Activated T-helper 17 cell treated with anti-CD3 and anti-CD28 coated beads, Interleukin-2, amount 50 U/mL, for 72 hours (primary cell): ENCODE results near the gene MACO1. TPM values are rescaled to one million over a fixed set of nuclear protein-coding genes. Genes with fewer than 3 reads are reported as not detected.
"Not testable (repeated sequence)": the region's sequence is repeated elsewhere in the genome, so short reads cannot be mapped to it uniquely, and the experiment has no call there.

Source experiments
- ATAC-seq: fragments of 150-1000 bp; cut with Tn5 transposase; replicated peaks from 2 replicates; pipeline ENCODE4 v1.10.0; 2021; ENCODE audit warnings: mild to moderate bottlenecking, moderate library complexity
- H3K27ac Mint-ChIP-seq: one replicate; pipeline ENCODE4 v1.8.0; 2022; ENCODE audit warnings: mixed read lengths
- H3K27me3 Mint-ChIP-seq: one replicate; pipeline ENCODE4 v1.8.0; 2022; ENCODE audit warnings: mixed read lengths
- H3K36me3 Mint-ChIP-seq: one replicate; pipeline ENCODE4 v1.8.0; 2022; ENCODE audit warnings: low read depth, mild to moderate bottlenecking, mixed read lengths
- H3K4me1 Mint-ChIP-seq: one replicate; pipeline ENCODE4 v1.8.0; 2022; ENCODE audit warnings: mixed read lengths
- H3K4me3 Mint-ChIP-seq: one replicate; pipeline ENCODE4 v1.8.0; 2022; ENCODE audit warnings: mild to moderate bottlenecking, mixed read lengths
- H3K9me3 Mint-ChIP-seq: one replicate; pipeline ENCODE4 v1.8.0; 2022; ENCODE audit warnings: mixed read lengths
- total RNA-seq, 2 donors: library from RNA; stranded (reverse); gene quantifications; one replicate each; pipeline ENCODE4 v1.2.3, GENCODE V29; 2022

Gene MACO1, protein sequence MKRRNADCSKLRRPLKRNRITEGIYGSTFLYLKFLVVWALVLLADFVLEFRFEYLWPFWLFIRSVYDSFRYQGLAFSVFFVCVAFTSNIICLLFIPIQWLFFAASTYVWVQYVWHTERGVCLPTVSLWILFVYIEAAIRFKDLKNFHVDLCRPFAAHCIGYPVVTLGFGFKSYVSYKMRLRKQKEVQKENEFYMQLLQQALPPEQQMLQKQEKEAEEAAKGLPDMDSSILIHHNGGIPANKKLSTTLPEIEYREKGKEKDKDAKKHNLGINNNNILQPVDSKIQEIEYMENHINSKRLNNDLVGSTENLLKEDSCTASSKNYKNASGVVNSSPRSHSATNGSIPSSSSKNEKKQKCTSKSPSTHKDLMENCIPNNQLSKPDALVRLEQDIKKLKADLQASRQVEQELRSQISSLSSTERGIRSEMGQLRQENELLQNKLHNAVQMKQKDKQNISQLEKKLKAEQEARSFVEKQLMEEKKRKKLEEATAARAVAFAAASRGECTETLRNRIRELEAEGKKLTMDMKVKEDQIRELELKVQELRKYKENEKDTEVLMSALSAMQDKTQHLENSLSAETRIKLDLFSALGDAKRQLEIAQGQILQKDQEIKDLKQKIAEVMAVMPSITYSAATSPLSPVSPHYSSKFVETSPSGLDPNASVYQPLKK
- total RNA-seq = 10 to 100 TPM; 12.4 to 18.8 TPM

DNA sequence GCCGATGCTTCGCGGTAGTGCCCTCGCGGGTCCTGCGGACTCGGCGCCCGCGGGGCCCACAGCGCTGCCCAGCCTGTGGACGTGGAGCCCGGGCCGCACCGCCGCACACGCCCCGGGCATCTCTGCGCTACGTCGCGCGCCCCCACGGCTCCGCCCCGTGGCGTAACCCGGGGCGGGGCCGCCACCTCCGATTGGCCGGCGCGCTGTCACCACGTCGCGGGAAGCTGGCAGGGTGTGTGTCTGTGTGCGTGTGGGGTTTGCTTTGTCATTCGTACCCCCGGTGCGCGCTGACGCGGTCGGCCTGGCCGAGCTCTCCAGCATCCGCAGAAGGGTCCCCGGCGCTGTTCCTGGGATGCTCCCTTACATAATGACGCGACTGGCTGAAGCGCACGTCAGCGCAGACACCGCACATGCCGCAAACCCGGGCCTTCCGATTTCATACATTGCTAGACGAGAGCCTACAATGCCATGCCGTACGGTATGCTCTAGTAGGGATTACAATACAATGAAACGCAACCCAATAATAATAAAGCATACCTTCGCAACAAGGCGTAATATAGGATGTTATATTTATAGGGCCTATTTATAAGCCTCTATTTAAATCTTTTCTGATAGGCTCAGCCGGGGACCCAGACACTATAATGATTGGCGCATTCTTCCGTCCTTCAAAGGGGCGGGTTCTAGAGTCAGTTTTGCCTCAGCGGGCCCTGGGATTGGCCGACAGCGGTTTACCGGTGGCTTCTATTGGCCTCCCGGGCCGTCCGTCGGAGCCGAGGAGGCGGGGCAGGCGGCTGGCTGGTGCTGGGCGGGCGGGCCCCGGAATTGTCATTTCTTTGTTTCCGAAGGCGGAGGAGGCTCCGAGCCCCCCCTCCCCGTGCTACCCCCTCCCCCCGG is at the start of gene MACO1:
TSS of gene MACO1 (plus strand) at position 825 of the 894 bp plus-strand sequence. CDS start 202 bp downstream, outside the sequence.
- Mint-ChIP-seq H3K4me3 (peak within 1 kb of the TSS; percentile 99), H3K36me3 (peaks cover 20% of the 10 kb centered on the region), H3K27ac (peak within 1 kb of the TSS; percentile 100), H3K27me3 (no peaks in the 10 kb centered on the region), H3K4me1 (peaks cover 21% of the 10 kb centered on the region), H3K9me3 (no peaks in the 10 kb centered on the region)
- peak; percentile 92 for ATAC-seq

GRCh38 chr1:25382543-25382942 is 48.2 kb upstream of the MACO1 start:
- H3K9me3 Mint-ChIP-seq, H3K36me3 Mint-ChIP-seq, H3K4me1 Mint-ChIP-seq, H3K27ac Mint-ChIP-seq, ATAC-seq, H3K4me3 Mint-ChIP-seq, H3K27me3 Mint-ChIP-seq: not testable (repeated sequence)

- H3K4me3 Mint-ChIP-seq, H3K36me3 Mint-ChIP-seq, H3K27me3 Mint-ChIP-seq, H3K9me3 Mint-ChIP-seq, H3K27ac Mint-ChIP-seq, H3K4me1 Mint-ChIP-seq: not testable (repeated sequence)
- ATAC-seq = peak; percentile 35
Observed at GRCh38 chr1:25383090-25383489, 47.6 kb upstream of the MACO1 start.

GRCh38 chr1:25383875-25384274 is 46.8 kb upstream of the MACO1 start:
- H3K27ac Mint-ChIP-seq, H3K36me3 Mint-ChIP-seq, H3K27me3 Mint-ChIP-seq, H3K4me3 Mint-ChIP-seq, H3K4me1 Mint-ChIP-seq, ATAC-seq, H3K9me3 Mint-ChIP-seq: not testable (repeated sequence)

GRCh38 chr1:25387096-25387495 is 43.6 kb upstream of the MACO1 start:
- not testable (repeated sequence) for H3K27ac Mint-ChIP-seq, H3K4me3 Mint-ChIP-seq, H3K27me3 Mint-ChIP-seq, H3K36me3 Mint-ChIP-seq, ATAC-seq, H3K9me3 Mint-ChIP-seq, H3K4me1 Mint-ChIP-seq

GRCh38 chr1:25388691-25389090 is 42.0 kb upstream of the MACO1 start:
- not testable (repeated sequence) for ATAC-seq, H3K4me1 Mint-ChIP-seq, H3K36me3 Mint-ChIP-seq, H3K9me3 Mint-ChIP-seq, H3K27ac Mint-ChIP-seq, H3K4me3 Mint-ChIP-seq, H3K27me3 Mint-ChIP-seq

DNA sequence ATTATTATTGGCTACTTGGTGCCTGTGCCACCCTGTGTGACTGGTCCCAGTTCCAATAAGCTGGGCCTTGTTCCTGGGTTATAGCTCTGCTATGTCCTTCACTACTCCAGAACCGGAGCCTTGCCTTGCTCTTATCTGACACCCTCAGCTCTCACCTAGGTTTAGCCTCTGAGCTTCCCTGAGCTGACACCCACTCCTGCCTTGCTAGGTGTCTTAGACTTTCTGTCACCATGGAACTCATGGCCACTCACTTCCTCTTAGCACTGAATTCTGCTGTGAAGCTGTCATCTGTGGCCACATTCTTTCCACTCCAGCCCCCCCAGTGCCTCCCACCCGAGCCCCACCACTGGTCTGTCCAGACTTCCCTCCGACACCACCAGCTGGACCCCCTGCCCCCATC is 41.0 kb upstream of the MACO1 start:
- not testable (repeated sequence) for H3K4me3 Mint-ChIP-seq, H3K9me3 Mint-ChIP-seq, H3K27me3 Mint-ChIP-seq, H3K27ac Mint-ChIP-seq, H3K4me1 Mint-ChIP-seq, ATAC-seq, H3K36me3 Mint-ChIP-seq

DNA sequence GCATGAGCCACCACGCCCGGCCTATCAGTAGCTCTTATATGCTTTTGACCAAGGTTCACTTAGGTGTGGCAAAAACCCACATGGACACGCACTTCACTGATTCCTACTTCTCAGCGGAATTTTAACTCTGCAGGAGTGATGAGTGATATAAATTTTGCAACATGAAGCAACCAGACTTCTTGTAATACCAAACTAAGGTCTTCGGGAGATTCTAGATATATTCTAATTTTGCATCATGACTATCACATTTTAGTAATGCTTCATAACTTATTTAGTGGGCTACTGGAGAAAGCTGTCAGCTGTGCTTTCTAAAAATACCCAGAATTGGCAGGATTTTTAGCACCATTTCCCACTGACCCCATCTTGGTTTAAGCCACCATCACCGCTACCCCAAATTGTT is 37.9 kb upstream of the MACO1 start:
- Mint-ChIP-seq H3K9me3 (no peaks in the 10 kb centered on the region), H3K4me3 (no peak overlapping the region), H3K27ac (no peak overlapping the region), H3K4me1 (no peaks in the 10 kb centered on the region), H3K36me3 (no peaks in the 10 kb centered on the region), H3K27me3 (peaks cover 4% of the 10 kb centered on the region)
- ATAC-seq = no peak

DNA sequence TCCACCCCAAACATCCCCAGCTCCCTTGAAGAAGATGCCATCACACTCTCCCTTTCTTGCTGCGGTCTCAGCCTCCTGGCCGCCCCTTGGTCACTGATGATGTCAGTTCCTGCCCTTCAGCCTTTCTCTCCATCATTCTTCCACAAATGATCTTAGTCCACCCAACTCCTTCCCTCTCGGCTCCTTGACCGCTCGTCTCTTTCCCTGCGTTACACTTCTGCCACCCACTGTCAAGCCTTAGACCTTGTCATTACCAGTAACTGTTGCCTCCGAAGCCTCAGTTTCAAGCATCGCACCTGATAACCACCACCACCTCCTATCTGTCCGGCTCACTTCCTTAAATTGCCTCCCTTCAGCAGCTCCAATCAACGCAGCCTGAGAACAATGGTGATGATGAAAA is 33.1 kb upstream of the MACO1 start:
- H3K36me3 Mint-ChIP-seq, H3K27me3 Mint-ChIP-seq, H3K4me1 Mint-ChIP-seq, H3K27ac Mint-ChIP-seq, H3K9me3 Mint-ChIP-seq, ATAC-seq, H3K4me3 Mint-ChIP-seq: not testable (repeated sequence)

DNA sequence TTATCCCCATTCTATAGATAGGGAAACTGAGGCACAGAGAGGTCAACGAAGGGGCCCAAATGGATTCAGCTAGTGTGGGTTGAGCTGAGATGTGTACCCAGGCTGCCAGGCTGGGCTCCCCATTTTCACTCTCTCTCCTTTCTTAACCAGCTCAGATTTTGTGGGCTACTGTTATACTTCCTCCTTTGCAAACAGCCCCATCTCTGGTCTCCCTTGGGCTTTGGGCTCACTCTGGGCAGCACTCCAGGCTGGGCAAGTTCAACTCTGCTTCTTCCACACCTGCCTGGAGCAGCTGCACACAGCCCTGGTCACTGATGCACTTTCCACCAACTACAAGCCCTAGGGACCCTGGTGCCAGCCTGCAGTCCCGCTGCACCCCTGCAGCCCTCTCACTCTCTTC is 32.6 kb upstream of the MACO1 start:
- H3K27me3 Mint-ChIP-seq, H3K4me3 Mint-ChIP-seq, H3K36me3 Mint-ChIP-seq, H3K27ac Mint-ChIP-seq, H3K4me1 Mint-ChIP-seq, H3K9me3 Mint-ChIP-seq, ATAC-seq: not testable (repeated sequence)

- not testable (repeated sequence) for H3K36me3 Mint-ChIP-seq, H3K9me3 Mint-ChIP-seq, H3K4me1 Mint-ChIP-seq, H3K27me3 Mint-ChIP-seq, H3K4me3 Mint-ChIP-seq
- peak overlapping the region; percentile 17 for H3K27ac Mint-ChIP-seq
- ATAC-seq = peak; percentile 89
Observed at GRCh38 chr1:25402947-25403803, 27.5 kb upstream of the MACO1 start.

- not testable (repeated sequence) for H3K4me3 Mint-ChIP-seq, H3K9me3 Mint-ChIP-seq, ATAC-seq, H3K27ac Mint-ChIP-seq, H3K4me1 Mint-ChIP-seq, H3K36me3 Mint-ChIP-seq, H3K27me3 Mint-ChIP-seq
Observed at GRCh38 chr1:25405731-25406305, 24.9 kb upstream of the MACO1 start.

GRCh38 chr1:25409641-25410427 is 20.9 kb upstream of the MACO1 start:
- ATAC-seq, H3K27ac Mint-ChIP-seq, H3K4me3 Mint-ChIP-seq: not testable (repeated sequence)

More at GRCh38 chr1:25409641-25410427, 20.9 kb upstream of the MACO1 start:
- H3K9me3 Mint-ChIP-seq, H3K36me3 Mint-ChIP-seq, H3K4me1 Mint-ChIP-seq, H3K27me3 Mint-ChIP-seq: not testable (repeated sequence)
